ENCODE results near the gene WDR3. TPM values are rescaled to one million over a fixed set of nuclear protein-coding genes. Genes with fewer than 3 reads are reported as not detected.

WDR3 gene
- total RNA-seq, 4 donors from 2014 or later: 7.0 to 13.2 (median 11.1) TPM

DNA sequence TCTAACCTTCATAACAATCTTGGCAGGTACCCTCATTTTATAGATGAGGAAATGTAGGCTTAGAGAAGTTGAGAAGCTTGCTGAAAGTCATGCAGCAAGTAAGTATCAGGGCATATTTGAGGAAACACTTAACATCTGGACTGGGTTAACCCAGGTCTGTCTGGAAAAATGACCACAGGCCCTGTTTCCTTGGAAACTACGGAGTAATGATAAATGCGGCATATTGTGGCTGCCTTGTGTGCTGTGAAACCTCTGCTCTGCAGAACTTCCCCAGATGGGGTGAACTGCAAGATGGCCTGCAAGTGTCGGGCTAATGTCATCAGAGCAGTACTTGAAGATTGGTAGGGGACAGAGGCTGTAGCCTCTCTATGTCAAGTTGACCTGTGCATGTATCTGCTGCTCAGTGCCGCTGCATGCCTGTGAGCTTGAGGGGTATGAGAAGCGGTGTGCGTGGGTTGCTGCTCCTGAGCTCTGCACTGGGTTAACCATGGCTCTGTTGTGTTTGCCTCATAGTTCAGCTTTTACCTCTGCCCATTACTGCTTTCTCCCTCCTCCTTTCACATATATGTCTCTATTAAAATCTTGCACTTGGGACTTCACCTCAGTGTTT, 83.1 kb downstream of the WDR3 start:
- TF ChIP-seq, protein P1, sequence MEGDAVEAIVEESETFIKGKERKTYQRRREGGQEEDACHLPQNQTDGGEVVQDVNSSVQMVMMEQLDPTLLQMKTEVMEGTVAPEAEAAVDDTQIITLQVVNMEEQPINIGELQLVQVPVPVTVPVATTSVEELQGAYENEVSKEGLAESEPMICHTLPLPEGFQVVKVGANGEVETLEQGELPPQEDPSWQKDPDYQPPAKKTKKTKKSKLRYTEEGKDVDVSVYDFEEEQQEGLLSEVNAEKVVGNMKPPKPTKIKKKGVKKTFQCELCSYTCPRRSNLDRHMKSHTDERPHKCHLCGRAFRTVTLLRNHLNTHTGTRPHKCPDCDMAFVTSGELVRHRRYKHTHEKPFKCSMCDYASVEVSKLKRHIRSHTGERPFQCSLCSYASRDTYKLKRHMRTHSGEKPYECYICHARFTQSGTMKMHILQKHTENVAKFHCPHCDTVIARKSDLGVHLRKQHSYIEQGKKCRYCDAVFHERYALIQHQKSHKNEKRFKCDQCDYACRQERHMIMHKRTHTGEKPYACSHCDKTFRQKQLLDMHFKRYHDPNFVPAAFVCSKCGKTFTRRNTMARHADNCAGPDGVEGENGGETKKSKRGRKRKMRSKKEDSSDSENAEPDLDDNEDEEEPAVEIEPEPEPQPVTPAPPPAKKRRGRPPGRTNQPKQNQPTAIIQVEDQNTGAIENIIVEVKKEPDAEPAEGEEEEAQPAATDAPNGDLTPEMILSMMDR (IDR thresholded peaks at IDR 0.05; ENCODE audit: low read depth): no peak

GRCh38 chr1:118013336-118013735, 83.8 kb downstream of the WDR3 start:
- TF ChIP-seq, protein P1 (IDR thresholded peaks at IDR 0.05; ENCODE audit: low read depth): no peak

DNA sequence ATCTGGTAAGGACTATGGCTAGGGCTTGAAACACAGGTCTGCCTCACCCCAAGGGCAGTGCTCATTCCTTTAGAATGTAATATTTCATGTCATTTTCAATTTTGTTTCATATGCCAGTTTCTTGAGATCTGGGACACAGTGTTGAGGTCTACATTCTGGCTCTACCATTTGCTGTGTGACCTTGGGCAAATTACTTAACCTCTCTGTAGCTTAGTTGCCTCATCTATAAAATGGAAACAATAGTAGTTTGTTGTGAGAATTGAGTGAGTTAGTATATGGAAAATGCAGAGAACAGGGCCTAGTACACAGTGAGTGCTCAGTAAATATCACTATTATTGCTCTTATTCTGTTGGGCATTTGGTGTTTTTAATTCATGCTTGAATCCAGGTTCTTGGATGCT, 84.4 kb downstream of the WDR3 start:
- TF ChIP-seq, protein P1 (IDR thresholded peaks at IDR 0.05; ENCODE audit: low read depth): no peak

Other genes starting within 250 kb of the WDR3 start
- gene GDAP2, start 118 bp upstream of the WDR3 start, total RNA-seq: 10 to 100 TPM; 31.0 to 47.6 (median 34.3) TPM